ENCODE results near the gene DHTKD1. TPM values are rescaled to one million over a fixed set of nuclear protein-coding genes. Genes with fewer than 3 reads are reported as not detected.

Gene DHTKD1, protein sequence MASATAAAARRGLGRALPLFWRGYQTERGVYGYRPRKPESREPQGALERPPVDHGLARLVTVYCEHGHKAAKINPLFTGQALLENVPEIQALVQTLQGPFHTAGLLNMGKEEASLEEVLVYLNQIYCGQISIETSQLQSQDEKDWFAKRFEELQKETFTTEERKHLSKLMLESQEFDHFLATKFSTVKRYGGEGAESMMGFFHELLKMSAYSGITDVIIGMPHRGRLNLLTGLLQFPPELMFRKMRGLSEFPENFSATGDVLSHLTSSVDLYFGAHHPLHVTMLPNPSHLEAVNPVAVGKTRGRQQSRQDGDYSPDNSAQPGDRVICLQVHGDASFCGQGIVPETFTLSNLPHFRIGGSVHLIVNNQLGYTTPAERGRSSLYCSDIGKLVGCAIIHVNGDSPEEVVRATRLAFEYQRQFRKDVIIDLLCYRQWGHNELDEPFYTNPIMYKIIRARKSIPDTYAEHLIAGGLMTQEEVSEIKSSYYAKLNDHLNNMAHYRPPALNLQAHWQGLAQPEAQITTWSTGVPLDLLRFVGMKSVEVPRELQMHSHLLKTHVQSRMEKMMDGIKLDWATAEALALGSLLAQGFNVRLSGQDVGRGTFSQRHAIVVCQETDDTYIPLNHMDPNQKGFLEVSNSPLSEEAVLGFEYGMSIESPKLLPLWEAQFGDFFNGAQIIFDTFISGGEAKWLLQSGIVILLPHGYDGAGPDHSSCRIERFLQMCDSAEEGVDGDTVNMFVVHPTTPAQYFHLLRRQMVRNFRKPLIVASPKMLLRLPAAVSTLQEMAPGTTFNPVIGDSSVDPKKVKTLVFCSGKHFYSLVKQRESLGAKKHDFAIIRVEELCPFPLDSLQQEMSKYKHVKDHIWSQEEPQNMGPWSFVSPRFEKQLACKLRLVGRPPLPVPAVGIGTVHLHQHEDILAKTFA
- 55.3 and 56.1 TPM in 2 replicates for total RNA-seq
- long read RNA-seq, full-length matches to known transcripts = 91 of 124 reads
- long read RNA-seq, partial matches to known transcripts = 7 of 124 reads
- long read RNA-seq, other reads (novel, unspliced or antisense) = 26 of 124 reads

DNA sequence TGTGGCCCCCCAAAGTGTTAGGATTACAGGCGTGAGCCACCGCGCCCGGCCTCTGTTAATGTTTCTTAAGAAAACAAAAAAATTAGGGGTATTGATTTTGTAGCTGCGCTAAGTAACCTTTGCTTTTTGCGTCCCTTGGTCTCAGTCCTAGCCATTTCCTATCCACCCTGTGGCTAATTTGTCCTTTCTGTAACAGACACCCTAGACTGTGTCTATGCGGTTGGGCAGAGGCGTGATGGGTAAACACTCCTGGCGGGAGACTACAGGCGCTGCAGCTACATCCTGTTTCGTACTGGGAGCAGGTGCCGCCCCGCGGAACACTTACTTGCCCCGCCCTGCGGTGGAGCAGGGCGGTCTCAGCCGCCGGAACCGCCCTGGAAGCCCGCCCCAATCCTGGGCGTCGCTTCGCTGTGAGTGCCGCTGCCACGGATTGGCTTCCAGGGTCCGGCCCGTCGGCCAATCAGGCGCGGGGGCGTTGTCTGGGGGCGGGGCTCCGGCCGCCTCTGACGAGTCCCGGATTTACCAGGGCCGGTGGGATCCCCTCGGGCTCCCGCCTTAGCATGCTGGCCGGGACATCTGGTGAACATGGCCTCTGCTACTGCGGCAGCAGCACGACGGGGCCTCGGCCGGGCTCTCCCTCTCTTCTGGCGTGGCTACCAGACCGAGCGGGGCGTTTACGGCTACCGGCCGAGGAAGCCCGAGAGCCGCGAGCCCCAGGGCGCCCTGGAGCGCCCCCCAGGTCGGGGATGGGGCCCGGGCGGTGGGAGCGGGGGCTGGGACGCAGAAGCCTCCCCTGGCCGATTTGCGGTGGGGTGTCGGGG is at the start of gene DHTKD1:
TSS of gene DHTKD1 (plus strand) at position 506 of the 821 bp plus-strand sequence. CDS start at position 586, 80 bp downstream.
- H3K4me1 Mint-ChIP-seq = peaks cover 19% of the 10 kb centered on the region
- peak within 1 kb of the TSS; percentile 97 for H3K27ac Mint-ChIP-seq (ENCODE audit: unreplicated experiment)
- H3K36me3 Mint-ChIP-seq (ENCODE audit: low read depth) = no peaks in the 10 kb centered on the region
- peaks cover 3% of the 10 kb centered on the region for H3K9me3 Mint-ChIP-seq
- peak; percentile 99 for DNase-seq (ENCODE audit: low read depth, low spot score)
- peak within 1 kb of the TSS; percentile 90 for H3K4me3 Mint-ChIP-seq
- TF ChIP-seq, protein P1, sequence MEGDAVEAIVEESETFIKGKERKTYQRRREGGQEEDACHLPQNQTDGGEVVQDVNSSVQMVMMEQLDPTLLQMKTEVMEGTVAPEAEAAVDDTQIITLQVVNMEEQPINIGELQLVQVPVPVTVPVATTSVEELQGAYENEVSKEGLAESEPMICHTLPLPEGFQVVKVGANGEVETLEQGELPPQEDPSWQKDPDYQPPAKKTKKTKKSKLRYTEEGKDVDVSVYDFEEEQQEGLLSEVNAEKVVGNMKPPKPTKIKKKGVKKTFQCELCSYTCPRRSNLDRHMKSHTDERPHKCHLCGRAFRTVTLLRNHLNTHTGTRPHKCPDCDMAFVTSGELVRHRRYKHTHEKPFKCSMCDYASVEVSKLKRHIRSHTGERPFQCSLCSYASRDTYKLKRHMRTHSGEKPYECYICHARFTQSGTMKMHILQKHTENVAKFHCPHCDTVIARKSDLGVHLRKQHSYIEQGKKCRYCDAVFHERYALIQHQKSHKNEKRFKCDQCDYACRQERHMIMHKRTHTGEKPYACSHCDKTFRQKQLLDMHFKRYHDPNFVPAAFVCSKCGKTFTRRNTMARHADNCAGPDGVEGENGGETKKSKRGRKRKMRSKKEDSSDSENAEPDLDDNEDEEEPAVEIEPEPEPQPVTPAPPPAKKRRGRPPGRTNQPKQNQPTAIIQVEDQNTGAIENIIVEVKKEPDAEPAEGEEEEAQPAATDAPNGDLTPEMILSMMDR (conservative IDR thresholded peaks at IDR 0.05) = peak; percentile 59
- no peaks in the 10 kb centered on the region for H3K27me3 Mint-ChIP-seq (ENCODE audit: low read depth)

DNA sequence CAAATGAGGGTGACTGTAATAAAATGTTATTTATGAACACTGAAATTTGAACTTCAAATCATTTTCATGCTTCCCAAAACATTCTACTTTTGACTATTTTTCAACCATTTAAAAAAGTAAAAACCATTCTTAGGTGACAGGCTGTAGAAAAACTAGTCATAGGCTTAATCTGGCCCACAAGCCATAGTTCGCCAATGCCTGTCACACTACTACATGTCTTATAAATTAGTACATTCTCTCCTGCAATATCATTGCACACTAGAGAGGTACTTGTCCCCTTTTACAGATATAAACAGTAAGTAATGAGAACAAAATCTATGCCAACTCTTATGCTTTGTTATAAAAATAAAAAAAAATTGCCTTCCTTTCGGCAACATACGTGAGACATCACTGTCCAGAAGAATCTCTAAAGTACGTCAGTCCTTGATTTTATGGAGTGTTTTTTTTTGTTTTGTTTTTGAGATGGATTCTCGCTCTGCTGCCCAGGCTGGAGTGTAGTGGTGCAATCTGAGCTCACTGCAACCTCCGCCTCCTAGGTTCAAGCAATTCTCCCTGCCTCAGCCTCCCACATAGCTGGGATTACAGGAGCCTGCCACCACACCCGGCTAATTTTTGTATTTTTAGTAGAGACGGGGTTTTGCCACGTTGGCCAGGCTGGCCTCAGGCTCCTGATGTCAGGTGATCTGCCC is 49.3 kb upstream of the DHTKD1 start:
- Mint-ChIP-seq H3K27ac (ENCODE audit: unreplicated experiment) (no peak overlapping the region), H3K4me1 (no peaks in the 10 kb centered on the region), H3K36me3 (ENCODE audit: low read depth) (peaks cover 4% of the 10 kb centered on the region), H3K27me3 (ENCODE audit: low read depth) (no peaks in the 10 kb centered on the region), H3K9me3 (no peaks in the 10 kb centered on the region), H3K4me3 (no peak overlapping the region)
- TF ChIP-seq, protein P1 (conservative IDR thresholded peaks at IDR 0.05) = no peak
- DNase-seq (ENCODE audit: low read depth, low spot score) = no peak

DNA sequence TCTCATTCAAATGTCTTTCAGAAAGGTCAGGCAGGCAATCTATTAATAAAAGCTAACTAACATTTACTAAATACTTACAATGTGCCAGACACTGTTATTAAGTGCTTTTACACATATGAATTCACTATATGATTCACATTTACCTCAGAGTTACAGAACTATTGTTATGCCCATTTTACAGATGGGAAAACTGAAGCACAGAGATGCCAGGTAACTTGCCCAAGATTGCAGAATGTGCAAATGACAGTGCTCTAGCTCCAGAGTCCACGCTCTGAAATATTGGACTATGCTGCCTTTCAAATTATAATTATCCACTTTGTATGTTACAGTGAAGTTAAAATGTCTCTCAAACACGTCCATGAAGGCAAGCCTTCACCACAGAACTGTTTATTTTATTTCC is 48.2 kb upstream of the DHTKD1 start:
- no peaks in the 10 kb centered on the region for H3K9me3 Mint-ChIP-seq
- H3K36me3 Mint-ChIP-seq (ENCODE audit: low read depth) = peaks cover 2% of the 10 kb centered on the region
- H3K4me3 Mint-ChIP-seq = no peak overlapping the region
- H3K4me1 Mint-ChIP-seq = no peaks in the 10 kb centered on the region
- DNase-seq (ENCODE audit: low read depth, low spot score) = no peak
- TF ChIP-seq, protein P1 (conservative IDR thresholded peaks at IDR 0.05) = no peak
- H3K27me3 Mint-ChIP-seq (ENCODE audit: low read depth) = no peaks in the 10 kb centered on the region
- no peak overlapping the region for H3K27ac Mint-ChIP-seq (ENCODE audit: unreplicated experiment)

DNA sequence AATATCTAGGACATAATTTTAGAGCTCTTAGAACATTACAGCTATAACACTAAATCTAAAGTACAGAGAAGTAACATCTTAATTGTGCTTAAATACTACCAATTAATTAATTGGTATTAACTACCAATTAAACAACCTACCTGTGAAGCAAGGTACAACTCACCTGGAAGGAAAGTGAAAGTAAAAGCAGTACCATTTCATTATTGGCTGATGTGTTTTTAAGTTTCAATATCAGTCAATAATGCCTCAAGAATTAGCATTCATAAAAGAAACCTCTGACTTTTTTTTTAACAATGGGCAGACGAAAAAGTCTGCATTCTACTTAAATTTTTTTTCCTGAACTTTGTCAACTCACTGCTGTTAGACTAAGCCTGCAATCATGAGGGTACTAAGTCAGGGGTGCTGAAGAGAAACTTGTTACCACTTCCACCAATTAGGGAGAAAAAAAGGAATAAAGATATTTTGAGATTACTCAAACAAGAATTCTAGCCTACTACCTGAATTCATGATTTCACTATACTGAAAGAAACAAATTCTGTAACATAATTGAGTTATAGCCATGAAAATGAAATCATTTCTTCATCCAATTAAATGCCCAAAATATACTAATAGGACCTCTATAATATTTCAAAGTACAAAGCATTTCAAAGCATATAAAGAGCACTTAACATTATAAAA is 46.0 kb upstream of the DHTKD1 start:
- no peak overlapping the region for H3K4me3 Mint-ChIP-seq
- H3K4me1 Mint-ChIP-seq = no peaks in the 10 kb centered on the region
- no peak overlapping the region for H3K27ac Mint-ChIP-seq (ENCODE audit: unreplicated experiment)

More for the DNA sequence above, 46.0 kb upstream of the DHTKD1 start:
- no peak for DNase-seq (ENCODE audit: low read depth, low spot score)
- peaks cover 4% of the 10 kb centered on the region for H3K36me3 Mint-ChIP-seq (ENCODE audit: low read depth)
- no peaks in the 10 kb centered on the region for H3K9me3 Mint-ChIP-seq
- H3K27me3 Mint-ChIP-seq (ENCODE audit: low read depth) = no peaks in the 10 kb centered on the region
- TF ChIP-seq, protein P1 (conservative IDR thresholded peaks at IDR 0.05) = no peak
